Chondrocyte (in vitro differentiated cells): ENCODE measurements around the gene ITFG1. TPM values are rescaled to one million over a fixed set of nuclear protein-coding genes. Genes with fewer than 3 reads are reported as not detected.
A peak's percentile ranks its signal among the peaks of the same experiment; 100 is the strongest.
"Not testable (repeated sequence)": the region's sequence is repeated elsewhere in the genome, so short reads cannot be mapped to it uniquely, and the experiment has no call there.

Source experiments
- DNase-seq: peaks from one replicate; pipeline ENCODE4 v3.0.0; 2021; ENCODE audit warnings: mixed read lengths, low spot score
- H3K27ac Mint-ChIP-seq: one replicate; pipeline ENCODE4 v1.8.0; 2021; ENCODE audit warnings: mild to moderate bottlenecking, moderate library complexity, mixed read lengths; ENCODE audit not compliant: unreplicated experiment
- H3K27me3 Mint-ChIP-seq: 2 replicates; pipeline ENCODE4 v1.8.0; 2021; ENCODE audit warnings: low read depth, mixed read lengths
- H3K36me3 Mint-ChIP-seq: 2 replicates; pipeline ENCODE4 v1.8.0; 2021; ENCODE audit warnings: low read depth, mixed read lengths
- H3K4me1 Mint-ChIP-seq: 2 replicates; pipeline ENCODE4 v1.8.0; 2021; ENCODE audit warnings: low read depth, mild to moderate bottlenecking, mixed read lengths
- H3K4me3 Mint-ChIP-seq: one replicate; pipeline ENCODE4 v1.8.0; 2021; ENCODE audit warnings: mild to moderate bottlenecking, moderate library complexity, mixed read lengths; ENCODE audit not compliant: unreplicated experiment
- H3K9me3 Mint-ChIP-seq: 2 replicates; pipeline ENCODE4 v1.8.0; 2021; ENCODE audit warnings: low read depth, mixed read lengths
- CTCF ChIP-seq: fragments of 200-600 bp; sonication (generic); IDR thresholded peaks from 2 replicates; pipeline ENCODE4 v1.5.0; 2021; ENCODE audit warnings: antibody characterized with exemption, mild to moderate bottlenecking, moderate library complexity
- total RNA-seq: library from RNA; stranded (reverse); gene quantifications from 3 replicates; pipeline ENCODE4 v1.2.1, GENCODE V29; 2021

Gene ITFG1
- total RNA-seq, 1 donor from 2014 or later: 71.7 TPM

- DNase-seq: no peak
- Mint-ChIP-seq H3K36me3 (peaks cover 14% of the 10 kb centered on the region), H3K9me3 (no peaks in the 10 kb centered on the region), H3K27me3 (no peaks in the 10 kb centered on the region), H3K4me3 (no peak overlapping the region), H3K27ac (no peak overlapping the region), H3K4me1 (no peaks in the 10 kb centered on the region)
- TF ChIP-seq CTCF: no peak
Measured at GRCh38 chr16:47160422-47160821, 300.4 kb downstream of the ITFG1 start.

- no peak for DNase-seq
- Mint-ChIP-seq H3K36me3 (peaks cover 14% of the 10 kb centered on the region), H3K27ac (no peak overlapping the region), H3K27me3 (no peaks in the 10 kb centered on the region), H3K4me1 (no peaks in the 10 kb centered on the region), H3K4me3 (no peak overlapping the region), H3K9me3 (no peaks in the 10 kb centered on the region)
- TF ChIP-seq CTCF: no peak
Measured at GRCh38 chr16:47158992-47159391, 301.9 kb downstream of the ITFG1 start.

GRCh38 chr16:47156680-47157215, 304.1 kb downstream of the ITFG1 start:
- H3K9me3 Mint-ChIP-seq: peaks cover 3% of the 10 kb centered on the region
- DNase-seq: no peak
- H3K4me1 Mint-ChIP-seq: no peaks in the 10 kb centered on the region
- H3K36me3 Mint-ChIP-seq: peaks cover 24% of the 10 kb centered on the region
- no peak for TF ChIP-seq CTCF
- H3K4me3 Mint-ChIP-seq: no peak overlapping the region
- H3K27me3 Mint-ChIP-seq: no peaks in the 10 kb centered on the region
- H3K27ac Mint-ChIP-seq: no peak overlapping the region

- H3K9me3 Mint-ChIP-seq: not testable (repeated sequence)
- H3K36me3 Mint-ChIP-seq: peaks cover 18% of the 10 kb centered on the region
Measured at GRCh38 chr16:47152501-47152900, 308.4 kb downstream of the ITFG1 start.

GRCh38 chr16:47150067-47150466, 310.8 kb downstream of the ITFG1 start:
- no peak overlapping the region for H3K27ac Mint-ChIP-seq
- H3K9me3 Mint-ChIP-seq: peaks cover 3% of the 10 kb centered on the region
- no peak for DNase-seq
- H3K36me3 Mint-ChIP-seq: peaks cover 10% of the 10 kb centered on the region
- H3K27me3 Mint-ChIP-seq: no peaks in the 10 kb centered on the region
- H3K4me1 Mint-ChIP-seq: peaks cover 4% of the 10 kb centered on the region
- no peak for TF ChIP-seq CTCF
- H3K4me3 Mint-ChIP-seq: no peak overlapping the region

More at GRCh38 chr16:47152501-47152900, 308.4 kb downstream of the ITFG1 start:
- H3K4me1 Mint-ChIP-seq, DNase-seq, H3K27ac Mint-ChIP-seq, H3K4me3 Mint-ChIP-seq, H3K27me3 Mint-ChIP-seq: not testable (repeated sequence)

- peak overlapping the region; percentile 30 for H3K27ac Mint-ChIP-seq
- no peak for TF ChIP-seq CTCF
- no peaks in the 10 kb centered on the region for H3K9me3 Mint-ChIP-seq
Measured at GRCh38 chr16:47144559-47144877, 316.3 kb downstream of the ITFG1 start.

More at GRCh38 chr16:47144559-47144877, 316.3 kb downstream of the ITFG1 start:
- no peaks in the 10 kb centered on the region for H3K27me3 Mint-ChIP-seq
- peak overlapping the region; percentile 71 for H3K4me3 Mint-ChIP-seq
- H3K36me3 Mint-ChIP-seq: no peaks in the 10 kb centered on the region
- H3K4me1 Mint-ChIP-seq: peaks cover 19% of the 10 kb centered on the region
- no peak for DNase-seq
